Superior temporal gyrus (tissue), 1 donor: Measurements from ENCODE around the gene FAM117B.
"Not testable (repeated sequence)": the region's sequence is repeated elsewhere in the genome, so short reads cannot be mapped to it uniquely, and the experiment has no call there.

Experiments used
- DNase-seq: peaks from one replicate; pipeline ENCODE4 v3.0.0-alpha.2; 2016; ENCODE audit errors: extremely low spot score

FAM117B gene

DNA sequence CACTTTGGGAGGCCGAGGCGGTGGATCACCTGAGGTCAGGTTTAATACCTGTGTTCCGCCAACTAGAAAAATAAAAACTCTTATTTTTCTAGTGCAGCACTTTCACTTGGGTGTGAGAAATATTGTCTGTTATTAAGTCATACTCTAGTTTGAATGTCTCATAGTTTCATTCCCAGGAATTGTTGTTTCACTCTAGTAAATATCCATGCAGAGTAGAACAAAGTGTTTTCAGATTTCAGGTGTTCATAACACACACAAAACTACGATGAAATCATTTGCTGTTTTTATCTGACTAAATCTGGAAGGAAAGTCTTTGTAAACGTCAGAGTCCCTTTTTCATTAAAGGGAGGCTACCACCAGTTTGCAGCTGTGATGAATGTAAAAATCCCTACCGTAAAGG, 4.0 kb downstream of the FAM117B start:
- no peak for DNase-seq

GRCh38 chr2:202639231-202639630, 4.5 kb downstream of the FAM117B start:
- no peak for DNase-seq

GRCh38 chr2:202642567-202642966, 7.8 kb downstream of the FAM117B start:
- DNase-seq: no peak

DNA sequence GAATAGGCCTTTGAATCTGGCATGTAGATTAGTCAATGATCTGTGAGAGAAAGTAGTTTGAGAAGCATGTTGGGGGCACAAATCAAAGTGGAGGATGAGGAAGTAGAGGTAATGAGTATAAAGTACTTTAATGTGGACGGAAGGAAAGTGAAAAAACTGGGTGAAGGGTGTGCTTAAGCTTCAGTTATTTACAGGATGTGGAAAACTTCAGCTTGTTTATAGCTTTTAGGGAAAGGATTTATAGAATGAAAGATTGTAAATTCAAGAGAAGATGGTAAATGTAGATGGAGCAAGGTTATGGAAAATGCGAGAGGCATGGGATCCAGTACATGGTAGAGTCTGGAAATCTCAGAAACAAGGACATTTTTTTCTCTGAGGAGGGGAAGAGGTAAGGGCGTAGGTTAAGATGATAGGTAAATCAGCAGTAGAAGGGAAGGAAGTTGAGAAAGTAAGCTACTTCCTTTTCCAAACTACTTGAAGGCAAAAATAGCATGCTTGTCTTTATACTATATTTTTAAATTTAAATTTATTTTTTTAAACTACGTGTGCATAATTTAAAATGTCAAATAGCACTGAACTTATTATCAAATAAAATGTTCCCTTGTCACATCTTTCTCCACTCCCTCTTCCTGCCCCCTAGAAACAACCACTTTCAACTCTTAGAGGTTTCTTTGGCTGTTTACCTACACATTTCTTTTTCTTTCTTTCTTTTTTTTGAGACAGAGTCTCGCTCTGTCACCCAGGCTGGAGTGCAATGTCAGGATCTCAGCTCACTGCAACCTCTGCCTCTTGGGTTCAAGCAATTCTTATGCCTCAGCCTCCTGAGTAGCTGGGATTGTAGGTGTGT, 8.5 kb downstream of the FAM117B start:
- no peak for DNase-seq

DNA sequence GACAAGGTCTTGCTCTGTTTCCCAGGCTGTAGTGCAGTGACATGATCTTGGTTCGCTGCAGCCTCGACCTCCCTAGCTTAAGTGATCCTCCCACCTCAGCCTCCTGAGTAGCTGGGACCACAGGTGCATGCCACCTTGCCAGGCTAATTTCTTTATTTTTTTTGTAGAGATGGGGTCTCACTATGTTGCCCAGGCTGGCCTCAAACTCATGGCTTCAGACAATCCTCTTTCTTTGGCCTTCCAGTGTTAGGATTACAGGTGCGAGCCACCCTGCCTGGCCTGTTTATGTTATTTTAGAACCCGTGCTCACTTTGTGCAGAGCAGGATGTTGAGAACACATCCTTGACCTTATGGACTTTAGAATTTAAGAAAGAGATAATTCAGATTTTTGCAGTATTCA, 17.4 kb downstream of the FAM117B start:
- no peak for DNase-seq

DNA sequence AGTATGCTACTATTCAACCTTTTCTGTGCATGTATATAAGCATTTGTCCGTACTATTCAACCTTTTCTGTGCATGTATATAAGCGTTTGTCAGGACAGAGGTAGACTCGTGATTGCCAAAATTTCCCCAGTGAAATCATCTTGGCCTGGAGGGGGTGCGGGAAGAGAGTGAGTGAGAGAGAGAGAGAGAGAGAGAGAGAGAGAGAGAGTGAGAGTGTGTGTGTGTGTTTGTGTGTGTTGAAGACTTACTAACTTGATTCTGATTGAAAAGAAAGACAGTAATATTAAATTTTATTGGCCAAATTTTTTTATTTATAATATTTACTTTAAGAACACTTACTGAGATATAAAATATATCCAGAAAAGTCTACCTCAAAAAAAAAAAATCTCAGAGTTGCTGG, 19.1 kb downstream of the FAM117B start:
- DNase-seq: no peak

- no peak for DNase-seq
Measured at GRCh38 chr2:202657876-202658275, 23.1 kb downstream of the FAM117B start.

DNA sequence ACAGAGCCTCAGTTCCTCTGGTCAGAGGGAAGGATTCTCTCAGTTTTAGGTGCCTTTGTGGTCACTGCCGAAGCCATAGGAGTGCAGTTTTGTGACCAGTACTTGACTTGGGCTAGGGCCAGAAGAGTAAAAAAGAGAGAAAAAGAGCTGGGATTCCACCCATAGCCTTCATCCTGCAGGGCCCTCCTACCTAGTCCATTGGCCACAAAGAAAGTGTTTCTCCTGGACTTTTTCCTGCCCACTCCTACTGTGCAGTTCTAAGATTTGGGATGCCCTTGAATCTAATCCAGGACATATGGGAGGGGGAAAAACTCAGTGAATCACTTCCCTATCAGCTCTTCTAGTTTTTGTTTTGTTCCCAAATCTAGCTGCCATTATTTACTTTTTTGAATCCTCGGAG, 26.0 kb downstream of the FAM117B start:
- DNase-seq: no peak

- DNase-seq: no peak
Measured at GRCh38 chr2:202669841-202670240, 35.1 kb downstream of the FAM117B start.

GRCh38 chr2:202671317-202672035, 36.7 kb downstream of the FAM117B start:
- no peak for DNase-seq

GRCh38 chr2:202675097-202675496, 40.3 kb downstream of the FAM117B start:
- not testable (repeated sequence) for DNase-seq

- DNase-seq: no peak
Measured at GRCh38 chr2:202679980-202680379, 45.2 kb downstream of the FAM117B start.

DNA sequence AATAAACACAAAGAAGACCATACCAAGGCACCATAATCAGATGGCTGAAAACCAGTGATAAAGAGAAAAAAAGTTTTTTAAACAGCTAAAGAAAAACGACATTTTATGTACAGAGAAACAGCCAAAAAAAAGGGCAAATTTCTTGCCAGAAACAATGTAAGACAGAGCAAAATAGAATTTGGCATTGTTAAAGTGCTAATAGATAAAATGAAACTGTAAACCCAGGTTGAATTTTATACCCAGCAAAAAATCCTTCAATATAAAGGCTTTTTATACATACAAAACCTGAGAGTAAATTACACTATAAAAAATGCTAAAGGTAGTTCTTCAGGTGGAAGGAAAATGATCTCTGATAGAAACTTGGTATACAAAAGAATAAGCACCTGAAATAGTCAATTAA, 45.7 kb downstream of the FAM117B start:
- DNase-seq: no peak

DNA sequence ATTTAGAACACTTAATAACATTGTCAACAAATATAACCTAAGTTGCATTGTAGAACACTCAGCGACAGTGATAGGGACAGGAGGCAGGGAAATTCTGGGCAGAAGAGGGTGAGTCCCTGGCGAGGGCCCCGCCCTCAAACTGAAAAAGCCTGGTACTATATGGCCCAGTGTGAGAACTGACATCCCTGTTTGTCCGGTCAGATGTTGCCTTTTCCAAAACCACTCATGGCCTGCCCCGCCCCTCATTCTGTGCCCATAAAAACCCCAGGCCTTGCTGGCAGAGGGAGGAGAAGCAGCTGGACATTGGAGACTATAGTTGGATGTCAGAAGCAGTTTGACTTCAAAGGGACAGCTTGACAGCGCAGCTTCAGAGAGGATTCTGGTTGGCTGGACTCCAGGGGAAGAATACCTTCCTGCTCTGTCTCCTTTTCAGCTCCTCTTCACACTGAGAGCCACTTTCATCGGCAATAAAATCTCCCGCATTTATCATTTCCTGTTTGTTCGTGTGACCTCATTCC, 47.0 kb downstream of the FAM117B start:
- DNase-seq: no peak

- no peak for DNase-seq
Measured at GRCh38 chr2:202682274-202682673, 47.5 kb downstream of the FAM117B start.

GRCh38 chr2:202687276-202687675, 52.5 kb downstream of the FAM117B start:
- no peak for DNase-seq

- DNase-seq: no peak
Measured at GRCh38 chr2:202689459-202689858, 54.7 kb downstream of the FAM117B start.

GRCh38 chr2:202689898-202690297, 55.1 kb downstream of the FAM117B start:
- DNase-seq: no peak

- DNase-seq: no peak
Measured at GRCh38 chr2:202690321-202690900, 55.6 kb downstream of the FAM117B start.

GRCh38 chr2:202693503-202693902, 58.7 kb downstream of the FAM117B start:
- no peak for DNase-seq

- no peak for DNase-seq
Measured at GRCh38 chr2:202695166-202695565, 60.4 kb downstream of the FAM117B start.

DNA sequence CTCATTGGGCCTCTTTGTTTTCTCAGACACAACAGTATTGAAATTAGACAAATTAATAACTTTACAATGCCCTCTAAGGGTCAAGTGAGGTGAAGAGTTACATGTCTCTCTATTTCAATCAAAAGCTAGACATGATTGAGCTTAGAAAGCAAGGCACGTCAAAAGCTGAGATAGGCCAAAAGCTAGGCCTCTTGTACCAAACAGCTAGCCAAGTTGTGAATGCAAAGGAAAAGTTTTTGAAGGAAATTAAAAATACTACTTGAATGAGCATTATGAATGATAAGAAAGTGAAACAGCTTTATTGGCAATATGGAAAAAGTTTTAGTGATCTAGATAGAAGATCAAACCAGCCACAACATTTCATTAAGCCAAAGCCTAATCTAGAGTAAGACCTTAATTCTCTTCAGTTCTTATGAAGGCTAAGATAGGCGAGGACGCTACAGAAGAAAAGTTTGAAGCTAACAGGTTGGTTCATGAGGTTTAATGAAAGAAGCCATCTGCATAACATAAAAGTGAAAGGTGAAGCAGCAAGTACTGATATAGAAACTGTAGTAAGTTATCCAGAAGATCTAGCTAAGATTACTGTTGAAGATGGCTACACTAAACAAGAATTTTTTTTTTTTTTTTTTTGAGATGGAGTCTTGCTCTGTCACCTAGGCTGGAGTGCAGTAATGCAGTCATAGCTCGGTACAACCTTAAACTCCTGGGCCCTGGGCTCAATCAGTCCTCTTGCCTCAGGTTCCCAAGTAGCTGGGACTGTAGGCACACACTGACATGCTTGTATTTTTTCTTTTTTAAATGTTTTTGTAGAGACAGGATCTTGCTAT, 65.5 kb downstream of the FAM117B start:
- no peak for DNase-seq
